Measurements from ENCODE around the gene TMEM237.

TMEM237 gene

DNA sequence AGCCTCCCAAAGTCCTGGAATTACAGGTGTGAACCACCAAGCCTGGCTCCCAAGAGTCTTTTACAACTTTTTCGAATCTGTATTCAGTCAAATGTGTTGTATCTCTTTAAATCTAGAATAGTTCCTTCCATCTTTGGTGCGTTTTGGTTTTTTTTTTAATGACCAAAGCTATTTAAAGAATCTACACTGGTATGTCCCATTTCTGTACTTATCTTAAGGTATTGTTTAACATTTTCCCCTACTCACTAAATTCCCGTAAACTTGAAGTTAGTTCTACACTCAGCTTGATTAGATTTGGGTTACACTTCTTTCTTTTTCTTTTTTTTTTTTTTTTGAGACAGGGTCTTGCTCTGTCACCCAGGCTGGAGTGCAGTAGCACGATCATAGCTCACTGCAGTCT is 63.8 kb downstream of the TMEM237 start:
- TF ChIP-seq, protein P1, sequence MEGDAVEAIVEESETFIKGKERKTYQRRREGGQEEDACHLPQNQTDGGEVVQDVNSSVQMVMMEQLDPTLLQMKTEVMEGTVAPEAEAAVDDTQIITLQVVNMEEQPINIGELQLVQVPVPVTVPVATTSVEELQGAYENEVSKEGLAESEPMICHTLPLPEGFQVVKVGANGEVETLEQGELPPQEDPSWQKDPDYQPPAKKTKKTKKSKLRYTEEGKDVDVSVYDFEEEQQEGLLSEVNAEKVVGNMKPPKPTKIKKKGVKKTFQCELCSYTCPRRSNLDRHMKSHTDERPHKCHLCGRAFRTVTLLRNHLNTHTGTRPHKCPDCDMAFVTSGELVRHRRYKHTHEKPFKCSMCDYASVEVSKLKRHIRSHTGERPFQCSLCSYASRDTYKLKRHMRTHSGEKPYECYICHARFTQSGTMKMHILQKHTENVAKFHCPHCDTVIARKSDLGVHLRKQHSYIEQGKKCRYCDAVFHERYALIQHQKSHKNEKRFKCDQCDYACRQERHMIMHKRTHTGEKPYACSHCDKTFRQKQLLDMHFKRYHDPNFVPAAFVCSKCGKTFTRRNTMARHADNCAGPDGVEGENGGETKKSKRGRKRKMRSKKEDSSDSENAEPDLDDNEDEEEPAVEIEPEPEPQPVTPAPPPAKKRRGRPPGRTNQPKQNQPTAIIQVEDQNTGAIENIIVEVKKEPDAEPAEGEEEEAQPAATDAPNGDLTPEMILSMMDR (IDR thresholded peaks at IDR 0.05; ENCODE audit: control extremely low read depth, extremely low read depth, low read depth, missing control alignments), result no peak
- no peak for DNase-seq (ENCODE audit: extremely low spot score)
- POLR2A ChIA-PET, result interaction anchor here (0.6 kb wide), 1 partner anchor 233 kb away, joined by 5 read pairs; no protein-coding TSS in a partner anchor
- CTCF ChIA-PET, result interaction anchor here (1.2 kb wide), 1 partner anchor 281 kb away, joined by 3 read pairs; no protein-coding TSS in a partner anchor

- no peak for DNase-seq (ENCODE audit: extremely low spot score)
- POLR2A ChIA-PET, result no interaction called here
- TF ChIP-seq, protein P1 (IDR thresholded peaks at IDR 0.05; ENCODE audit: control extremely low read depth, extremely low read depth, low read depth, missing control alignments), result no peak
- CTCF ChIA-PET, result interaction anchor here (0.7 kb wide), 1 partner anchor 9 kb away, joined by 3 read pairs; no protein-coding TSS in a partner anchor
Measured at GRCh38 chr2:201575971-201576370, 67.3 kb downstream of the TMEM237 start.

GRCh38 chr2:201574766-201575165 is 68.5 kb downstream of the TMEM237 start:
- POLR2A ChIA-PET, result no interaction called here
- no peak for DNase-seq (ENCODE audit: extremely low spot score)
- CTCF ChIA-PET, result no interaction called here
- TF ChIP-seq, protein P1 (IDR thresholded peaks at IDR 0.05; ENCODE audit: control extremely low read depth, extremely low read depth, low read depth, missing control alignments), result no peak

GRCh38 chr2:201572846-201573508 is 70.3 kb downstream of the TMEM237 start:
- CTCF ChIA-PET, result interaction anchor here (0.8 to 1.0 kb wide), 2 partner anchors 11 to 147 kb away, joined by 3 read pairs; no protein-coding TSS in a partner anchor
- peak; percentile 25 for DNase-seq (ENCODE audit: extremely low spot score)
- TF ChIP-seq, protein P1 (IDR thresholded peaks at IDR 0.05; ENCODE audit: control extremely low read depth, extremely low read depth, low read depth, missing control alignments), result no peak
- POLR2A ChIA-PET, result no interaction called here

Data from GM10248 (cell line).